ENCODE measurements around the gene LEFTY1.

Gene LEFTY1

DNA sequence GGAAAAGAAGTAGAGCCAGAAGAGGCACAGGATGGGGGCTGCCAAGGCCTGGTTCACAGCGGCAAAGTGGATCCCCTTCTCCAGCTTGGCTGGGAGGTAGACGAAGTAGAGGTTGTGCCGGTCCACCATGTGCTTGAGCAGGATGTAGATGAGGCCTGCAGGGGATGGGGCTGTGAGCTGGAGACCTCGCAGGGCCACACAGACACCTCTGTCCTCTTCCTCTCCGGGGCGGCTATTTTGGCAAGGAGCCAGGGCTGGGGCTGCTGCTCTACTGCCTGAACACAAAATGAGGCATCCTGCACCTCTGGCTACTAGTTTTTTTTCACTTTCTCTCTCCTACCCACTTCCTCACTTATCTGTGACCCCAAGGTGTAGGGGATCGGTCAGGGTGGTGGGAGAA is 39.0 kb downstream of the LEFTY1 start:
- H3K27ac Mint-ChIP-seq: no peak overlapping the region
- no peak for TF ChIP-seq CTCF (IDR thresholded peaks at IDR 0.05)
- H3K4me3 Mint-ChIP-seq: no peak overlapping the region
- H3K9me3 Mint-ChIP-seq: peaks cover 26% of the 10 kb centered on the region
- peaks cover 48% of the 10 kb centered on the region for H3K4me1 Mint-ChIP-seq
- H3K27me3 Mint-ChIP-seq (ENCODE audit: low read depth, poor library complexity): peaks cover 6% of the 10 kb centered on the region
- no peak for DNase-seq
- H3K36me3 Mint-ChIP-seq (ENCODE audit: low read depth): peaks cover 53% of the 10 kb centered on the region

DNA sequence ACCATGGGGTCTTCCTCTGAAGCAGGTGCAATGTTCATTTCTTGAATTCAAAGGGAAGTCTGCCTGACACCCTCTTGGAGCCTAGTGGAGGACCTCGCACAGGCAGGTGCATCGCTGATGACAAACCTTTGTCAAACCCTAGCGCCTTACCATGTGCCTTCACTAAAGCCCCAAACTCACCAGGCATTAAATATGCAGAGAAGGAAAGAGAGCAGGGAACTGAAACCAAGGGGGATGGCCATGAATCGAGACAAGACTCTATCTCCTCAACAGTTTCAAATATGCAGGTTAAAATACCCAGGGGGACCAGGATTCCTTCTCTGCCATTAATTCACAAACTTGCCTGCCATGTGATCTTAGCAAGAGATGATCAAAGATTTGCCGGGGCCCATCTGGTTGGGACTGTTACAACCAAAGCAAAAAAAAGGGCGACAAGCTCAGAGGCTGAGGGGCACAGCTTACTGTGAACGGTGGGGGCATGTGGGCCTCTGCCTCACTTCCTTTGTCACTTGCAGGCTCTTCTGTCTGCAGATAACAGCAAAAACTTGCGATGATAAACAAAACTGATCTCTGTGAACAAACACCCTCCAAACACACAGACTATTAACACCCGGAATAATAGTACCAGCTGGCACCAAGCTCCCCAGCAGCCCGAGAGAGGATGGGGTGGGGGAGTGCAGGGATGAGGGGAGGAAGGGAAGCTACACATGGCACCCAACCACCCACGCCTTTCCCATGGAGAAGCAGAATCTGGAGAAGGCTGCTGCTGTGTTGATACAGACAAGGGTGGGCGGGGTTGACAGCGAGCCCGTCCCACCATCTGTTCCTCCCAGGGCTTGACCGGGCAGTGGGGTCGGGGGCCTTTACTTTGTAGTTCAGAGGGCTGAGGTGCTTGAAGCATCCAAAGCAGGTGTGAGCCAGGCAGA is 40.7 kb downstream of the LEFTY1 start:
- Mint-ChIP-seq H3K36me3 (ENCODE audit: low read depth) (peaks cover 47% of the 10 kb centered on the region), H3K27me3 (ENCODE audit: low read depth, poor library complexity) (peaks cover 8% of the 10 kb centered on the region), H3K4me3 (peak overlapping the region; percentile 56), H3K27ac (peak overlapping the region; percentile 50), H3K4me1 (peaks cover 62% of the 10 kb centered on the region), H3K9me3 (peaks cover 26% of the 10 kb centered on the region)
- TF ChIP-seq CTCF (IDR thresholded peaks at IDR 0.05): no peak
- peak; percentile 55 for DNase-seq

- no peak for DNase-seq
- H3K27me3 Mint-ChIP-seq (ENCODE audit: low read depth, poor library complexity): peaks cover 8% of the 10 kb centered on the region
- no peak overlapping the region for H3K4me3 Mint-ChIP-seq
- H3K27ac Mint-ChIP-seq: peak overlapping the region; percentile 50
- H3K9me3 Mint-ChIP-seq: peaks cover 26% of the 10 kb centered on the region
- H3K4me1 Mint-ChIP-seq: peaks cover 69% of the 10 kb centered on the region
- peaks cover 45% of the 10 kb centered on the region for H3K36me3 Mint-ChIP-seq (ENCODE audit: low read depth)
- no peak for TF ChIP-seq CTCF (IDR thresholded peaks at IDR 0.05)
These were observed 41.3 kb downstream of the LEFTY1 start for GRCh38 chr1:225847610-225848009.

DNA sequence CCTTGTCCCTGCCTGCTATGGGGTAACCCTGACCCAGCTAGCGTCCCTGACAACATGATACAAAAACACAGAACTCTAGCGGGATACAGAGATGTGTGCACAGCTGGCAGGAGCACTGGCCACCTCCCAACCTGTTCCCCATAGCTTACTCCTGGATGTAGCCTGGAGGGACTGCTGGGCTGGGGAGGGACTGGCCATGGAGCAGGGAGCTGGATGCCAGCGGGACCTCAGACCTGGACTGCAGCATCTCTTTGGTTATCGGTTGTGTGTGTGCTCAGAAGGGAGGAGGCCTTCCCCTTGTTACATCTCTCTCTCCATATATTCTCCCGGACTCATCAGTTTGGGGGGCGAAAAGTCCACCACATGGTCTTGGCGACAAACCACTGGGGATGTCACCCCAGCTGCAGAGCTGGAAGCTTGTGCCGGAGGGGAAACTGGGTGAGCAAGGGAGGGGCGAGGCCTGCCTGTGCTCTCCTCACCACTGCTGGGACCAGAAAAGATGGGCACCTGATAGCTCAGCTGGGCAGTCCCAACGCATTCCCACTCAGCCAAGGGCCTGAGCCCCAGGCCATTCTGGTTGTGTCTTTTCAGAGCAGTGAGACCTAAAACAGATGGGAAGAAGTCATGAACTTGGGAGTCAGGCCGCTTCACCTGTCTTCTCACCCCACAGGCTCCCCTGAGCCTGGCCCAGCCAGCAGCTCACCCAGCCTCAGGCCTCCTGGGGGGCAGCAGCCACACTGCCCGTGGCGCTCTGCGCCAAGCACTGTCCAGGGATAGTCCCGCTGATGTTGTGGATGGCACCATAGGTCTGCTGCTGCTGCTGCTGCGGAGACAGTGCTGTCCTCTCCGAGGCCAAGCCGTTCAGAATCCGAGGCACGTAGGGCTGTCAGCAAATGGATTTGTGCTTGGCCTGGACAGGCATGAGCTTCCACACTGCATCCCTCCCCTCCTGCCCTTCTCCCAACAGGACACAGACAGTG is 42.3 kb downstream of the LEFTY1 start:
- no peak for DNase-seq
- no peak for TF ChIP-seq CTCF (IDR thresholded peaks at IDR 0.05)
- Mint-ChIP-seq H3K9me3 (peaks cover 22% of the 10 kb centered on the region), H3K36me3 (ENCODE audit: low read depth) (peaks cover 35% of the 10 kb centered on the region), H3K27me3 (ENCODE audit: low read depth, poor library complexity) (peaks cover 2% of the 10 kb centered on the region), H3K27ac (peak overlapping the region; percentile 29), H3K4me3 (no peak overlapping the region), H3K4me1 (peaks cover 68% of the 10 kb centered on the region)

DNA sequence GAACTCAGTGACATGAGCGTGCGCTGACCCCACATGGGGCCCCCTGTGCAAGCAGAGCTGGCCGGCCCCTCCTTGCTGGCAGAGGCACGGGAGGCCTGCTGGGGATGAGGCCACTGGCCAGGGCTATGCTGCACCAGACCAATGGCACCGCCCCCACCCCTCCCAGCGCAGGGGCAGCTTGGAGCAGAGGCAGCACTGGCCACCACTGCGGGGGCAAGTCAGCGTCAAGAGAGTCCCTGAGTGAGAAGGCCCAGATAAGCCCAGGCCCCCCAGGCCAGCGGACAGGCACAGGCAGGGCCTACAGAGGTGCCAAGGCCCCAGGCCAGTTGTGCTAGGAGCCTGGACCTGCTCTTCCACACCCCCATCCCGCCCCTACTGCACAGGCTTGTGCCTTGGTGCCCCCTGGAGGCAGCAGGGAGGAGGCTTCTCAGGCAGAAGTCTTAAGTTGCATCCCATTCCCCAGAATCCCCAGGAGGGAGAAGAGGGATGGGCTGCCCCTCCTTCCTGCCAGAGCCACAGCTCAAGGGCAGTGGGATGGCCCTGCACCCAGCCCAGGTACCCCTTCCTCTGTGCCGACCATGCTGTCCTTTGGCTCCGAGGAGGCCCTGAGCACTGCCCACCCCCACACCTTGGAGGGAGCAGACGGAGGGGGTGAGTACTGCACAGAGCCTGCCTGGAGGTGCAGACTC is 43.2 kb downstream of the LEFTY1 start:
- peaks cover 2% of the 10 kb centered on the region for H3K27me3 Mint-ChIP-seq (ENCODE audit: low read depth, poor library complexity)
- no peak overlapping the region for H3K4me3 Mint-ChIP-seq
- TF ChIP-seq CTCF (IDR thresholded peaks at IDR 0.05): peak; percentile 60
- H3K36me3 Mint-ChIP-seq (ENCODE audit: low read depth): peaks cover 30% of the 10 kb centered on the region
- peaks cover 68% of the 10 kb centered on the region for H3K4me1 Mint-ChIP-seq
- DNase-seq: peak; percentile 74
- peaks cover 13% of the 10 kb centered on the region for H3K9me3 Mint-ChIP-seq
- H3K27ac Mint-ChIP-seq: no peak overlapping the region

Measured in nephron progenitor cell (in vitro differentiated cells).